ENCODE results near the gene MRTO4. TPM values are rescaled to one million over a fixed set of nuclear protein-coding genes. Genes with fewer than 3 reads are reported as not detected.

The MRTO4 gene
- total and polyA plus RNA-seq, 2 of the 13 experiments (the other 11 are each of a cell fraction or from before 2014, with no cell fraction given), result 28.1 to 59.2 TPM

GRCh38 chr1:19209439-19209989, 42.1 kb upstream of the MRTO4 start:
- intact Hi-C loops (cut with micrococcal nuclease; ENCODE audit: unreplicated experiment) (no loop called here), in situ Hi-C loops (cut with HindIII; ENCODE audit: extremely low pct_ligation_motif_present, low pct_unique_long_range_greater_than_20kb) (no loop called here)
- FAIRE-seq (no peak), DNase-seq (ENCODE audit: low spot score) (peak; percentile 58), ATAC-seq (peak; percentile 57)
- POLR2A ChIA-PET, result interaction anchor here (1.8 kb wide), 1 partner anchor 14 kb away, joined by 4 read pairs; no protein-coding TSS in a partner anchor
- H2AFZ ChIP-seq (ENCODE audit: low read length), result no peak overlapping the region
- H3K4me3 ChIP-seq (replicated peaks in 1 of 3; ENCODE audit: insufficient read depth in 1 of 3, low read depth in 2 of 3, low read length in 3 of 3), result peak overlapping the region; percentile 84 to 87 (median 84)
- peak overlapping the region; percentile 93 for H3K9ac ChIP-seq (ENCODE audit: insufficient read depth, low read depth, low read length)
- CTCF ChIA-PET (ENCODE audit: low intra/inter-chr PET ratio, low total read pairs), result no interaction called here
- H3K4me2 ChIP-seq (ENCODE audit: low read depth, low read length), result peak overlapping the region; percentile 82
- peak overlapping the region; percentile 92 for H3K27ac ChIP-seq (ENCODE audit: extremely low read length, insufficient read depth, low read length)
- peaks cover 34% of the 10 kb centered on the region for H4K20me1 ChIP-seq (ENCODE audit: insufficient read depth, low read length)
- no peaks in the 10 kb centered on the region for H3K9me3 ChIP-seq (ENCODE audit: low read length)
- H3K36me3 ChIP-seq (replicated peaks in 1 of 2; ENCODE audit: control insufficient read depth in 1 of 2, insufficient read depth in 2 of 2, low read length in 2 of 2), result peaks cover 5 to 13% of the 10 kb centered on the region in 2 experiments; a peak in 4 of 5 replicates
- 2% methylated on average over 13 of the region's 28 CpGs for WGBS (ENCODE audit: low lambda C conversion rate)
- TSS peak; percentile 56 for BruUV-seq (replicated peaks)
- peaks cover 0 to 4% of the 10 kb centered on the region in 2 experiments; a peak in 1 of 5 replicates for H3K27me3 ChIP-seq (ENCODE audit: control insufficient read depth in 1 of 2, insufficient read depth in 2 of 2, low read length in 2 of 2)
- H3K4me1 ChIP-seq (ENCODE audit: insufficient read depth, low read length), result peaks cover 80% of the 10 kb centered on the region
- peaks cover 86% of the 10 kb centered on the region for H3K79me2 ChIP-seq (ENCODE audit: insufficient read depth, low read length)
- TF ChIP-seq ZBTB43 (CRISPR knock-in tag; conservative IDR thresholded peaks at IDR 0.05) (no peak), SCMH1 (CRISPR knock-in tag; IDR thresholded peaks at IDR 0.05; ENCODE audit: borderline replicate concordance) (no peak), TAF15 (IDR thresholded peaks at IDR 0.05; ENCODE audit: low read depth, low read length, poor library complexity, severe bottlenecking) (no peak), GATAD2A (CRISPR knock-in tag; IDR thresholded peaks at IDR 0.05) (no peak), DNMT3B (CRISPR knock-in tag; conservative IDR thresholded peaks at IDR 0.05) (0 out of 2 replicates have a peak, but pooled peaks have one; percentile 55), CENPX (CRISPR knock-in tag; IDR thresholded peaks at IDR 0.05) (no peak), ZUFSP (CRISPR knock-in tag; IDR thresholded peaks at IDR 0.05; ENCODE audit: borderline replicate concordance) (no peak), ZNF615 (CRISPR knock-in tag; IDR thresholded peaks at IDR 0.05; ENCODE audit: borderline replicate concordance) (no peak), GATAD1 (CRISPR knock-in tag; IDR thresholded peaks at IDR 0.05) (no peak), HDAC6 (IDR thresholded peaks at IDR 0.05; ENCODE audit: low read depth, low read length) (no peak), ATF5 (CRISPR knock-in tag; IDR thresholded peaks at IDR 0.05; ENCODE audit: low read depth) (0 out of 2 replicates have a peak, but pooled peaks have one; percentile 50), JUND (CRISPR knock-in tag; IDR thresholded peaks at IDR 0.05) (no peak), PLSCR1 (CRISPR knock-in tag; IDR thresholded peaks at IDR 0.05; ENCODE audit: borderline replicate concordance) (no peak), ISX (CRISPR knock-in tag; conservative IDR thresholded peaks at IDR 0.05) (no peak), TMF1 (CRISPR knock-in tag; IDR thresholded peaks at IDR 0.05; ENCODE audit: low read depth) (no peak), NR2C2 (CRISPR knock-in tag; IDR thresholded peaks at IDR 0.05; ENCODE audit: borderline replicate concordance) (no peak)
